ENCODE measurements around the gene KLHDC1.

Gene KLHDC1

DNA sequence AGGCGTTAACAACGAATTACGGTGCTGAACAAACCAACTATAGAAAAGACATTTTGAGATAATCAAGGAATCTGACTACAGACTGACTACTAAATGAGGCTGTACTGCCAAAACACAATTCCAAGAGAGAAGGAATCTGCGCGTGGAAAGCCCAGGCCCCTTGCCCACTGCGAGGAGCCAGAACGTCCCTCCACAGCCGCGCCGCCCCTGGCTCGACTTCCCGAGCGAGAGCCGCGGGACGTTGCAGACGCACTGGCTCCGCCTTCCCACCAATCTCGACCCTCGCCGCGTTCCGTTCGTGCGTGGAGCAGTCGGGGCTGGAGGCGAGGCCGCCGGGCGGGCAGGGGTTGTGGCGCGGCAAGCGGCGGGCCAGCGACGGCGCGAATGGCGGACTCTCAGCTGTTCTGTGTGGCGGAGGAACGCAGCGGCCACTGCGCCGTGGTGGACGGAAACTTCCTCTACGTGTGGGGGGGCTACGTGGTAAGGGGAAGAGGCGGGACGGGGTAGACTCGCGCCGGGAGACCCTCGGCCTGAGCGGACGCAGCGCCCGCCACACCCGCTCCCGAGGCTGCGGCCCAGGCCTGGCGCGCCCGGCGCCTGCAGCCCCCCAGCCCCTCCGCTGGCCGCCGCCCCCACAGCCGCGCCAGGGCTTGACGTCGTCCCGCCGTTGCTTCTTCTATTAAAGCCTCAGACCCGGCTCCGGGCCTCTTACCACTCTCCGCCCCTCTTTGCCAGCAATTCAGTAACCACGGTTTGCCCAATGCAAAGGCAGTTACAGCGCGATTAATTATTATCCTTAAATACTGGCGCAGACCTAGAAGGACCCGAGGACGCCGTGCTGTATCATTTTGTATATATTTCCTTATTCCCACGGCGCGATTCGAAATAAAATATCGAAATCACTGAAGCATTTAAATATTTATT lies at the start of gene KLHDC1 (continued):
- TF ChIP-seq, protein P1, sequence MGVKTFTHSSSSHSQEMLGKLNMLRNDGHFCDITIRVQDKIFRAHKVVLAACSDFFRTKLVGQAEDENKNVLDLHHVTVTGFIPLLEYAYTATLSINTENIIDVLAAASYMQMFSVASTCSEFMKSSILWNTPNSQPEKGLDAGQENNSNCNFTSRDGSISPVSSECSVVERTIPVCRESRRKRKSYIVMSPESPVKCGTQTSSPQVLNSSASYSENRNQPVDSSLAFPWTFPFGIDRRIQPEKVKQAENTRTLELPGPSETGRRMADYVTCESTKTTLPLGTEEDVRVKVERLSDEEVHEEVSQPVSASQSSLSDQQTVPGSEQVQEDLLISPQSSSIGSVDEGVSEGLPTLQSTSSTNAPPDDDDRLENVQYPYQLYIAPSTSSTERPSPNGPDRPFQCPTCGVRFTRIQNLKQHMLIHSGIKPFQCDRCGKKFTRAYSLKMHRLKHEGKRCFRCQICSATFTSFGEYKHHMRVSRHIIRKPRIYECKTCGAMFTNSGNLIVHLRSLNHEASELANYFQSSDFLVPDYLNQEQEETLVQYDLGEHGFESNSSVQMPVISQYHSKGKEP (tag by site-specific recombination; IDR thresholded peaks at IDR 0.05): no peak
- no peak for TF ChIP-seq TCF7L2 (IDR thresholded peaks at IDR 0.05; ENCODE audit: borderline replicate concordance, low read depth, low read length)
- TF ChIP-seq, protein P2, sequence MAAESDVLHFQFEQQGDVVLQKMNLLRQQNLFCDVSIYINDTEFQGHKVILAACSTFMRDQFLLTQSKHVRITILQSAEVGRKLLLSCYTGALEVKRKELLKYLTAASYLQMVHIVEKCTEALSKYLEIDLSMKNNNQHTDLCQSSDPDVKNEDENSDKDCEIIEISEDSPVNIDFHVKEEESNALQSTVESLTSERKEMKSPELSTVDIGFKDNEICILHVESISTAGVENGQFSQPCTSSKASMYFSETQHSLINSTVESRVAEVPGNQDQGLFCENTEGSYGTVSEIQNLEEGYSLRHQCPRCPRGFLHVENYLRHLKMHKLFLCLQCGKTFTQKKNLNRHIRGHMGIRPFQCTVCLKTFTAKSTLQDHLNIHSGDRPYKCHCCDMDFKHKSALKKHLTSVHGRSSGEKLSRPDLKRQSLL (tag by site-specific recombination; IDR thresholded peaks at IDR 0.05): no peak
- TF ChIP-seq KLF1 (tag by site-specific recombination; IDR thresholded peaks at IDR 0.05): no peak; the same call in 1 of the 2 replicates
- TF ChIP-seq, protein P3, sequence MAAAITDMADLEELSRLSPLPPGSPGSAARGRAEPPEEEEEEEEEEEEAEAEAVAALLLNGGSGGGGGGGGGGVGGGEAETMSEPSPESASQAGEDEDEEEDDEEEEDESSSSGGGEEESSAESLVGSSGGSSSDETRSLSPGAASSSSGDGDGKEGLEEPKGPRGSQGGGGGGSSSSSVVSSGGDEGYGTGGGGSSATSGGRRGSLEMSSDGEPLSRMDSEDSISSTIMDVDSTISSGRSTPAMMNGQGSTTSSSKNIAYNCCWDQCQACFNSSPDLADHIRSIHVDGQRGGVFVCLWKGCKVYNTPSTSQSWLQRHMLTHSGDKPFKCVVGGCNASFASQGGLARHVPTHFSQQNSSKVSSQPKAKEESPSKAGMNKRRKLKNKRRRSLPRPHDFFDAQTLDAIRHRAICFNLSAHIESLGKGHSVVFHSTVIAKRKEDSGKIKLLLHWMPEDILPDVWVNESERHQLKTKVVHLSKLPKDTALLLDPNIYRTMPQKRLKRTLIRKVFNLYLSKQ (tag by site-specific recombination; IDR thresholded peaks at IDR 0.05; ENCODE audit: borderline replicate concordance): no peak
- TF ChIP-seq, protein P4, sequence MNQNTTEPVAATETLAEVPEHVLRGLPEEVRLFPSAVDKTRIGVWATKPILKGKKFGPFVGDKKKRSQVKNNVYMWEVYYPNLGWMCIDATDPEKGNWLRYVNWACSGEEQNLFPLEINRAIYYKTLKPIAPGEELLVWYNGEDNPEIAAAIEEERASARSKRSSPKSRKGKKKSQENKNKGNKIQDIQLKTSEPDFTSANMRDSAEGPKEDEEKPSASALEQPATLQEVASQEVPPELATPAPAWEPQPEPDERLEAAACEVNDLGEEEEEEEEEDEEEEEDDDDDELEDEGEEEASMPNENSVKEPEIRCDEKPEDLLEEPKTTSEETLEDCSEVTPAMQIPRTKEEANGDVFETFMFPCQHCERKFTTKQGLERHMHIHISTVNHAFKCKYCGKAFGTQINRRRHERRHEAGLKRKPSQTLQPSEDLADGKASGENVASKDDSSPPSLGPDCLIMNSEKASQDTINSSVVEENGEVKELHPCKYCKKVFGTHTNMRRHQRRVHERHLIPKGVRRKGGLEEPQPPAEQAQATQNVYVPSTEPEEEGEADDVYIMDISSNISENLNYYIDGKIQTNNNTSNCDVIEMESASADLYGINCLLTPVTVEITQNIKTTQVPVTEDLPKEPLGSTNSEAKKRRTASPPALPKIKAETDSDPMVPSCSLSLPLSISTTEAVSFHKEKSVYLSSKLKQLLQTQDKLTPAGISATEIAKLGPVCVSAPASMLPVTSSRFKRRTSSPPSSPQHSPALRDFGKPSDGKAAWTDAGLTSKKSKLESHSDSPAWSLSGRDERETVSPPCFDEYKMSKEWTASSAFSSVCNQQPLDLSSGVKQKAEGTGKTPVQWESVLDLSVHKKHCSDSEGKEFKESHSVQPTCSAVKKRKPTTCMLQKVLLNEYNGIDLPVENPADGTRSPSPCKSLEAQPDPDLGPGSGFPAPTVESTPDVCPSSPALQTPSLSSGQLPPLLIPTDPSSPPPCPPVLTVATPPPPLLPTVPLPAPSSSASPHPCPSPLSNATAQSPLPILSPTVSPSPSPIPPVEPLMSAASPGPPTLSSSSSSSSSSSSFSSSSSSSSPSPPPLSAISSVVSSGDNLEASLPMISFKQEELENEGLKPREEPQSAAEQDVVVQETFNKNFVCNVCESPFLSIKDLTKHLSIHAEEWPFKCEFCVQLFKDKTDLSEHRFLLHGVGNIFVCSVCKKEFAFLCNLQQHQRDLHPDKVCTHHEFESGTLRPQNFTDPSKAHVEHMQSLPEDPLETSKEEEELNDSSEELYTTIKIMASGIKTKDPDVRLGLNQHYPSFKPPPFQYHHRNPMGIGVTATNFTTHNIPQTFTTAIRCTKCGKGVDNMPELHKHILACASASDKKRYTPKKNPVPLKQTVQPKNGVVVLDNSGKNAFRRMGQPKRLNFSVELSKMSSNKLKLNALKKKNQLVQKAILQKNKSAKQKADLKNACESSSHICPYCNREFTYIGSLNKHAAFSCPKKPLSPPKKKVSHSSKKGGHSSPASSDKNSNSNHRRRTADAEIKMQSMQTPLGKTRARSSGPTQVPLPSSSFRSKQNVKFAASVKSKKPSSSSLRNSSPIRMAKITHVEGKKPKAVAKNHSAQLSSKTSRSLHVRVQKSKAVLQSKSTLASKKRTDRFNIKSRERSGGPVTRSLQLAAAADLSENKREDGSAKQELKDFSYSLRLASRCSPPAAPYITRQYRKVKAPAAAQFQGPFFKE (tag by site-specific recombination; IDR thresholded peaks at IDR 0.05; ENCODE audit: borderline replicate concordance): no peak
- peak; percentile 77 for TF ChIP-seq YY2 (tag by site-specific recombination; IDR thresholded peaks at IDR 0.05)
- no peak for TF ChIP-seq ZSCAN23 (tag by site-specific recombination; IDR thresholded peaks at IDR 0.05)
- no peak for TF ChIP-seq ZNF140 (tag by site-specific recombination; IDR thresholded peaks at IDR 0.05)
- TF ChIP-seq, protein P5, sequence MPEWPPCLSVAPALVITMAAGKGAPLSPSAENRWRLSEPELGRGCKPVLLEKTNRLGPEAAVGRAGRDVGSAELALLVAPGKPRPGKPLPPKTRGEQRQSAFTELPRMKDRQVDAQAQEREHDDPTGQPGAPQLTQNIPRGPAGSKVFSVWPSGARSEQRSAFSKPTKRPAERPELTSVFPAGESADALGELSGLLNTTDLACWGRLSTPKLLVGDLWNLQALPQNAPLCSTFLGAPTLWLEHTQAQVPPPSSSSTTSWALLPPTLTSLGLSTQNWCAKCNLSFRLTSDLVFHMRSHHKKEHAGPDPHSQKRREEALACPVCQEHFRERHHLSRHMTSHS (tag by site-specific recombination; IDR thresholded peaks at IDR 0.05): no peak
- TF ChIP-seq ZNF350 (tag by site-specific recombination; IDR thresholded peaks at IDR 0.05): no peak
- TF ChIP-seq REPIN1 (tag by site-specific recombination; IDR thresholded peaks at IDR 0.05; ENCODE audit: low read depth): no peak
- TF ChIP-seq, protein P6, sequence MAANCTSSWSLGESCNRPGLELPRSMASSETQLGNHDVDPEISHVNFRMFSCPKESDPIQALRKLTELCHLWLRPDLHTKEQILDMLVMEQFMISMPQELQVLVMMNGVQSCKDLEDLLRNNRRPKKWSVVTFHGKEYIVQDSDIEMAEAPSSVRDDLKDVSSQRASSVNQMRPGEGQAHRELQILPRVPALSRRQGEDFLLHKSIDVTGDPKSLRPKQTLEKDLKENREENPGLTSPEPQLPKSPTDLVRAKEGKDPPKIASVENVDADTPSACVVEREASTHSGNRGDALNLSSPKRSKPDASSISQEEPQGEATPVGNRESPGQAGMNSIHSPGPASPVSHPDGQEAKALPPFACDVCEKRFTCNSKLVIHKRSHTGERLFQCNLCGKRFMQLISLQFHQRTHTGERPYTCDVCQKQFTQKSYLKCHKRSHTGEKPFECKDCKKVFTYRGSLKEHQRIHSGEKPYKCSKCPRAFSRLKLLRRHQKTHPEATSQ (tag by site-specific recombination; IDR thresholded peaks at IDR 0.05): 0 out of 2 replicates have a peak, but pooled peaks have one; percentile 50
- no peak for TF ChIP-seq SETDB1 (IDR thresholded peaks at IDR 0.05; ENCODE audit: insufficient read length, low read length)
- no peak for TF ChIP-seq ZNF544 (tag by site-specific recombination; IDR thresholded peaks at IDR 0.05)
- TF ChIP-seq, protein P7, sequence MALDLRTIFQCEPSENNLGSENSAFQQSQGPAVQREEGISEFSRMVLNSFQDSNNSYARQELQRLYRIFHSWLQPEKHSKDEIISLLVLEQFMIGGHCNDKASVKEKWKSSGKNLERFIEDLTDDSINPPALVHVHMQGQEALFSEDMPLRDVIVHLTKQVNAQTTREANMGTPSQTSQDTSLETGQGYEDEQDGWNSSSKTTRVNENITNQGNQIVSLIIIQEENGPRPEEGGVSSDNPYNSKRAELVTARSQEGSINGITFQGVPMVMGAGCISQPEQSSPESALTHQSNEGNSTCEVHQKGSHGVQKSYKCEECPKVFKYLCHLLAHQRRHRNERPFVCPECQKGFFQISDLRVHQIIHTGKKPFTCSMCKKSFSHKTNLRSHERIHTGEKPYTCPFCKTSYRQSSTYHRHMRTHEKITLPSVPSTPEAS (tag by site-specific recombination; IDR thresholded peaks at IDR 0.05): no peak
- peak; percentile 94 for TF ChIP-seq ZNF600 (tag by site-specific recombination; IDR thresholded peaks at IDR 0.05)
- TF ChIP-seq, protein P8, sequence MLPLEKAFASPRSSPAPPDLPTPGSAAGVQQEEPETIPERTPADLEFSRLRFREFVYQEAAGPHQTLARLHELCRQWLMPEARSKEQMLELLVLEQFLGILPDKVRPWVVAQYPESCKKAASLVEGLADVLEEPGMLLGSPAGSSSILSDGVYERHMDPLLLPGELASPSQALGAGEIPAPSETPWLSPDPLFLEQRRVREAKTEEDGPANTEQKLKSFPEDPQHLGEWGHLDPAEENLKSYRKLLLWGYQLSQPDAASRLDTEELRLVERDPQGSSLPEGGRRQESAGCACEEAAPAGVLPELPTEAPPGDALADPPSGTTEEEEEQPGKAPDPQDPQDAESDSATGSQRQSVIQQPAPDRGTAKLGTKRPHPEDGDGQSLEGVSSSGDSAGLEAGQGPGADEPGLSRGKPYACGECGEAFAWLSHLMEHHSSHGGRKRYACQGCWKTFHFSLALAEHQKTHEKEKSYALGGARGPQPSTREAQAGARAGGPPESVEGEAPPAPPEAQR (tag by site-specific recombination; IDR thresholded peaks at IDR 0.05): no peak
- TF ChIP-seq BCL11A (tag by site-specific recombination; IDR thresholded peaks at IDR 0.05; ENCODE audit: low read depth): no peak
- TF ChIP-seq ZNF174 (tag by site-specific recombination; IDR thresholded peaks at IDR 0.05): no peak
- TF ChIP-seq, protein P9, sequence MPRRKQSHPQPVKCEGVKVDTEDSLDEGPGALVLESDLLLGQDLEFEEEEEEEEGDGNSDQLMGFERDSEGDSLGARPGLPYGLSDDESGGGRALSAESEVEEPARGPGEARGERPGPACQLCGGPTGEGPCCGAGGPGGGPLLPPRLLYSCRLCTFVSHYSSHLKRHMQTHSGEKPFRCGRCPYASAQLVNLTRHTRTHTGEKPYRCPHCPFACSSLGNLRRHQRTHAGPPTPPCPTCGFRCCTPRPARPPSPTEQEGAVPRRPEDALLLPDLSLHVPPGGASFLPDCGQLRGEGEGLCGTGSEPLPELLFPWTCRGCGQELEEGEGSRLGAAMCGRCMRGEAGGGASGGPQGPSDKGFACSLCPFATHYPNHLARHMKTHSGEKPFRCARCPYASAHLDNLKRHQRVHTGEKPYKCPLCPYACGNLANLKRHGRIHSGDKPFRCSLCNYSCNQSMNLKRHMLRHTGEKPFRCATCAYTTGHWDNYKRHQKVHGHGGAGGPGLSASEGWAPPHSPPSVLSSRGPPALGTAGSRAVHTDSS (tag by site-specific recombination; IDR thresholded peaks at IDR 0.05): no peak

All from HEK293 (cell line).